IMR-90 (cell line): ENCODE results near the gene STK17B. TPM values are rescaled to one million over a fixed set of nuclear protein-coding genes. Genes with fewer than 3 reads are reported as not detected.

Experiments used
- ATAC-seq: fragments of 200-7000 bp; cut with Tn5 transposase; 2 replicates; pipeline ENCODE4 v1.9.1; 2020; ENCODE audit warnings: low read depth, mild to moderate bottlenecking, moderate library complexity
- BruUV-seq: library from RNA; stranded (reverse); fragments of 400-500 nt; replicated peaks from 2 replicates; lab custom pipeline; 2021; lab: Mats Ljungman, UMichigan
- CTCF ChIA-PET: fragments of 300-600 bp; formaldehyde crosslinking; extraction: SDS; loops from one replicate; lab custom pipeline; 2021; ENCODE audit warnings: antibody characterized with exemption; lab: Yijun Ruan, JAX
- POLR2A ChIA-PET: fragments of 300-600 bp; sonication (Branson Sonifier 250); formaldehyde crosslinking; loops from one replicate; lab custom pipeline; 2022; ENCODE audit warnings: antibody characterized with exemption; ENCODE audit not compliant: unreplicated experiment; lab: Charles Lee
- DNase-seq: peaks from one replicate; pipeline ENCODE4 v3.0.0; 2013
- H2AFZ ChIP-seq: replicated peaks from 2 replicates; pipeline ENCODE3; 2013; ENCODE audit warnings: low read length, mild to moderate bottlenecking; ENCODE audit not compliant: poor library complexity
- H2AK5ac ChIP-seq: 2 replicates; pipeline ENCODE4 v1.6.1; 2013; ENCODE audit warnings: low read depth, low read length, inconsistent platforms
- H2AK9ac ChIP-seq: replicated peaks from 2 replicates; pipeline ENCODE3; 2013; ENCODE audit warnings: mild to moderate bottlenecking, low read depth, low read length, moderate library complexity; ENCODE audit not compliant: poor library complexity
- H2BK120ac ChIP-seq: 2 replicates; pipeline ENCODE4 v1.6.1; 2013; ENCODE audit warnings: low read depth, low read length, inconsistent platforms
- H2BK15ac ChIP-seq: 3 replicates; pipeline ENCODE4 v1.6.1; 2013; ENCODE audit warnings: low read depth, low read length, inconsistent platforms
- H2BK20ac ChIP-seq: 2 replicates; pipeline ENCODE4 v1.6.1; 2013; ENCODE audit warnings: low read depth, mild to moderate bottlenecking, inconsistent platforms, low read length, moderate library complexity
- H2BK5ac ChIP-seq: 2 replicates; pipeline ENCODE4 v1.6.1; 2013; ENCODE audit warnings: mild to moderate bottlenecking, low read depth, low read length, inconsistent platforms; ENCODE audit not compliant: poor library complexity, severe bottlenecking
- H3K14ac ChIP-seq: replicated peaks from 2 replicates; pipeline ENCODE4 v1.6.1; 2013; ENCODE audit warnings: low read depth, low read length, inconsistent platforms
- H3K18ac ChIP-seq: 2 replicates; pipeline ENCODE4 v1.6.1; 2013; ENCODE audit warnings: low read depth, low read length, control low read depth
- H3K23ac ChIP-seq: 2 replicates; pipeline ENCODE4 v1.6.1; 2013; ENCODE audit warnings: low read depth, low read length, inconsistent platforms
- H3K27ac ChIP-seq: 2 replicates; pipeline ENCODE4 v1.5.1; 2013; ENCODE audit warnings: mild to moderate bottlenecking, control low read depth, low read length; ENCODE audit not compliant: insufficient read depth
- H3K27me3 ChIP-seq: 2 replicates; pipeline ENCODE4 v1.6.1; 2013; ENCODE audit warnings: low read length; ENCODE audit not compliant: control insufficient read depth, insufficient read depth
- H3K36me3 ChIP-seq: 2 replicates; pipeline ENCODE4 v1.6.1; 2013; ENCODE audit warnings: low read length, mixed read lengths; ENCODE audit not compliant: control insufficient read depth, insufficient read depth
- H3K4ac ChIP-seq: 2 replicates; pipeline ENCODE4 v1.6.1; 2013; ENCODE audit warnings: low read depth, low read length, inconsistent platforms
- H3K4me1 ChIP-seq: 2 replicates; pipeline ENCODE4 v1.6.1; 2013; ENCODE audit warnings: low read length, mixed read lengths; ENCODE audit not compliant: control insufficient read depth, insufficient read depth
- H3K4me2 ChIP-seq: 2 replicates; pipeline ENCODE4 v1.6.1; 2013; ENCODE audit warnings: low read depth, mild to moderate bottlenecking, control low read depth, low read length, moderate library complexity
- H3K4me3 ChIP-seq: 2 replicates; pipeline ENCODE4 v1.5.1; 2013; ENCODE audit warnings: low read depth, mild to moderate bottlenecking, control low read depth, low read length, moderate library complexity; ENCODE audit not compliant: insufficient read depth
- H3K56ac ChIP-seq: 2 replicates; pipeline ENCODE4 v1.6.1; 2013; ENCODE audit warnings: low read length, inconsistent platforms; ENCODE audit not compliant: insufficient read depth; ENCODE audit errors: extremely low read depth
- H3K79me1 ChIP-seq, 2 experiments: 2 replicates each; pipeline ENCODE4 v1.6.1; 2013; ENCODE audit warnings: low read length in 2 of 2, inconsistent platforms in 1 of 2, low read depth in 1 of 2
- H3K9ac ChIP-seq: 2 replicates; pipeline ENCODE4 v1.6.1; 2013; ENCODE audit warnings: low read depth, low read length, control low read depth
- H3K9me1 ChIP-seq: 2 replicates; pipeline ENCODE4 v1.6.1; 2013; ENCODE audit warnings: low read length, inconsistent platforms; ENCODE audit not compliant: insufficient read depth
- H3K9me3 ChIP-seq: 2 replicates; pipeline ENCODE4 v1.6.1; 2013; ENCODE audit warnings: low read length; ENCODE audit not compliant: control insufficient read depth, insufficient read depth
- H4K20me1 ChIP-seq: 2 replicates; pipeline ENCODE4 v1.6.1; 2013; ENCODE audit warnings: low read length, inconsistent platforms; ENCODE audit not compliant: insufficient read depth
- H4K5ac ChIP-seq: 2 replicates; pipeline ENCODE4 v1.6.1; 2013; ENCODE audit warnings: mild to moderate bottlenecking, low read depth, low read length, control low read depth
- H4K8ac ChIP-seq, 2 experiments: 2 replicates each; pipeline ENCODE4 v1.6.1; 2013; ENCODE audit warnings: low read depth in 2 of 2, low read length in 2 of 2, control low read depth in 1 of 2, inconsistent platforms in 1 of 2
- H4K91ac ChIP-seq: 2 replicates; pipeline ENCODE4 v1.6.1; 2013; ENCODE audit warnings: low read depth, low read length, inconsistent platforms; ENCODE audit not compliant: insufficient read depth
- BHLHE40 ChIP-seq: fragments of 150-350 bp; IDR thresholded peaks from 2 replicates; pipeline ENCODE4 v1.6.1; 2016; ENCODE audit warnings: mild to moderate bottlenecking, low read depth, low read length
- FOS ChIP-seq: fragments of 150-350 bp; IDR thresholded peaks from 2 replicates; pipeline ENCODE4 v1.6.1; 2016; ENCODE audit warnings: low read depth, low read length
- MAZ ChIP-seq: IDR thresholded peaks from 2 replicates; pipeline ENCODE4 v1.6.1; 2012; ENCODE audit warnings: low read depth, mild to moderate bottlenecking, low read length, improper control_type of control experiment, moderate library complexity, borderline replicate concordance
- MXI1 ChIP-seq: IDR thresholded peaks from 2 replicates; pipeline ENCODE4 v1.6.1; 2012; ENCODE audit warnings: low read depth, mild to moderate bottlenecking, low read length, moderate library complexity, borderline replicate concordance
- NFE2L2 ChIP-seq: fragments of 150-350 bp; IDR thresholded peaks from 2 replicates; pipeline ENCODE4 v1.6.1; 2016; ENCODE audit warnings: low read depth, mild to moderate bottlenecking, low read length
- RFX5 ChIP-seq: IDR thresholded peaks from 2 replicates; pipeline ENCODE4 v1.8.0; 2012; ENCODE audit warnings: low read depth, mild to moderate bottlenecking, low read length, moderate library complexity
- WGBS, 2 experiments: methylation state at CpG; one replicate each; pipeline versions ENCODE4 v1.1.5 to v1.1.7; 2013; ENCODE audit warnings: missing lambda C conversion rate in 2 of 2; ENCODE audit not compliant: insufficient read length in 1 of 2; ENCODE audit errors: extremely low coverage in 2 of 2; 5-methylcytosine and 5-hydroxymethylcytosine counted together
- dilution Hi-C: fragments of 300-500 bp; cut with HindIII; formaldehyde crosslinking; loops from one replicate; pipeline ENCODE4 v1.14.3; 2018; ENCODE audit warnings: low sequenced_read_pairs; ENCODE audit not compliant: unreplicated experiment
- in situ Hi-C: fragments of 300-500 bp; cut with MboI; formaldehyde crosslinking; loops from 3 replicates; pipeline ENCODE4 v1.14.3; 2019; ENCODE audit warnings: low sequenced_read_pairs, inconsistent platforms, mixed read lengths
- intact Hi-C: fragments of 100-400 bp; cut with micrococcal nuclease; formaldehyde crosslinking; loops from 2 replicates; pipeline ENCODE4 v1.10.0; 2022
- polyA plus RNA-seq, 3 experiments: library from polyadenylated mRNA; depleted of rRNA; stranded (reverse); fragments of >200 nt; gene quantifications; 2 replicates each; pipeline ENCODE4 v1.2.3, GENCODE V29; 2012; ENCODE audit warnings: low replicate concordance in 1 of 3
- total RNA-seq: library from RNA; depleted of rRNA; stranded (reverse); fragments of >200 nt; gene quantifications from 2 replicates; pipeline ENCODE4 v1.2.3, GENCODE V29; 2012
- TF ChIP-seq, protein P1 (sequence below): fragments of 150-350 bp; IDR thresholded peaks from 2 replicates; pipeline ENCODE4 v1.6.1; 2017; ENCODE audit warnings: mild to moderate bottlenecking, antibody characterized with exemption, low read length, low read depth
- TF ChIP-seq, protein P2 (sequence below): fragments of 150-350 bp; IDR thresholded peaks from 2 replicates; pipeline ENCODE4 v1.6.1; 2016; ENCODE audit warnings: low read depth, mild to moderate bottlenecking, low read length, moderate library complexity, borderline replicate concordance

The STK17B gene
- total and polyA plus RNA-seq, 2 of the 4 experiments (the other 2 are of a cell fraction): 7.5 to 48.9 TPM

DNA sequence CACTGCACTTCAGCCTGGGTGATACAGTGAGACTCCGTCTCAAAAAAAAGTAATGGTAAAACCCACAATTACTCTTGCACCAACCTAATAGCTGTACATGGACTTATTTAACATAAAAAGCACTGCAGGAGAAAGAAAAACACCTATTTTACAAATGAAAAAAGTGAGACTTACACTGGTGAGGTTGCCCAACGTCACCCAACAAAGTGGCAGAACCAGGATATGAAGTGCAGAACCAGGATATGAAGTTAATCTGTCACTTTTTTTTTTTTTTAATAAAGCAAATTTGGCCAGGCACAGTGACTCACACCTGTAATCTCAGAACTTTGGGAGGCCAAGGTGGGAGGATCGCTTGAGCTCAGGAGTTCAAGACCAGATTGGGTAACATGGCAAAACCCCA lies 13.5 kb upstream of the STK17B start:
- H4K5ac ChIP-seq: no peak overlapping the region
- no peak overlapping the region for H4K8ac ChIP-seq
- no peak overlapping the region for H4K91ac ChIP-seq
- H2AK9ac ChIP-seq: no peak overlapping the region
- no peak overlapping the region for H3K14ac ChIP-seq
- DNase-seq: no peak
- no peak overlapping the region for H3K23ac ChIP-seq
- H3K79me1 ChIP-seq: no peaks in the 10 kb centered on the region
- no peak for TF ChIP-seq BHLHE40
- no peak for TF ChIP-seq MXI1
- TF ChIP-seq MAZ: no peak
- TF ChIP-seq NFE2L2: no peak
- TF ChIP-seq, protein P1, sequence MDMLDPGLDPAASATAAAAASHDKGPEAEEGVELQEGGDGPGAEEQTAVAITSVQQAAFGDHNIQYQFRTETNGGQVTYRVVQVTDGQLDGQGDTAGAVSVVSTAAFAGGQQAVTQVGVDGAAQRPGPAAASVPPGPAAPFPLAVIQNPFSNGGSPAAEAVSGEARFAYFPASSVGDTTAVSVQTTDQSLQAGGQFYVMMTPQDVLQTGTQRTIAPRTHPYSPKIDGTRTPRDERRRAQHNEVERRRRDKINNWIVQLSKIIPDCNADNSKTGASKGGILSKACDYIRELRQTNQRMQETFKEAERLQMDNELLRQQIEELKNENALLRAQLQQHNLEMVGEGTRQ: no peak
- TF ChIP-seq RFX5: no peak
- no peak for TF ChIP-seq FOS
- TF ChIP-seq, protein P2, sequence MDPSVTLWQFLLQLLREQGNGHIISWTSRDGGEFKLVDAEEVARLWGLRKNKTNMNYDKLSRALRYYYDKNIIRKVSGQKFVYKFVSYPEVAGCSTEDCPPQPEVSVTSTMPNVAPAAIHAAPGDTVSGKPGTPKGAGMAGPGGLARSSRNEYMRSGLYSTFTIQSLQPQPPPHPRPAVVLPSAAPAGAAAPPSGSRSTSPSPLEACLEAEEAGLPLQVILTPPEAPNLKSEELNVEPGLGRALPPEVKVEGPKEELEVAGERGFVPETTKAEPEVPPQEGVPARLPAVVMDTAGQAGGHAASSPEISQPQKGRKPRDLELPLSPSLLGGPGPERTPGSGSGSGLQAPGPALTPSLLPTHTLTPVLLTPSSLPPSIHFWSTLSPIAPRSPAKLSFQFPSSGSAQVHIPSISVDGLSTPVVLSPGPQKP: no peak
- H3K4ac ChIP-seq: no peak overlapping the region
- no peaks in the 10 kb centered on the region for H4K20me1 ChIP-seq
- H2BK20ac ChIP-seq: no peak overlapping the region
- ChIA-PET CTCF (no interaction called here), POLR2A (no interaction called here)
- H2BK15ac ChIP-seq: no peak overlapping the region
- no peaks in the 10 kb centered on the region for H3K9me1 ChIP-seq
- H2AK5ac ChIP-seq: no peak overlapping the region
- no peak overlapping the region for H3K4me2 ChIP-seq
- in situ Hi-C loops: no loop called here
- no peak overlapping the region for H2BK120ac ChIP-seq
- no peak overlapping the region for H3K18ac ChIP-seq
- no peak overlapping the region for H2BK5ac ChIP-seq
- no peak overlapping the region for H2AFZ ChIP-seq
- BruUV-seq: no TSS peak
- H3K9ac ChIP-seq: no peak overlapping the region
- H3K4me1 ChIP-seq: no peaks in the 10 kb centered on the region
- no CpG with 5 or more reads among the region's 3 CpGs for WGBS, 2 experiments
- no peak overlapping the region for H3K4me3 ChIP-seq
- H3K9me3 ChIP-seq: no peaks in the 10 kb centered on the region
- no peaks in the 10 kb centered on the region for H3K36me3 ChIP-seq
- H3K27ac ChIP-seq: no peak overlapping the region
- H3K27me3 ChIP-seq: no peaks in the 10 kb centered on the region
- no peak for ATAC-seq
- no peak overlapping the region for H3K56ac ChIP-seq
- intact Hi-C loops: no loop called here
- dilution Hi-C loops: no loop called here
